Activated CD4-positive, CD25-positive, alpha-beta regulatory T cell treated with anti-CD3 and anti-CD28 coated beads, Interleukin-2, amount 50 U/mL, for 72 hours (primary cell): ENCODE measurements around the gene HECTD4.
"Not testable (repeated sequence)": the region's sequence is repeated elsewhere in the genome, so short reads cannot be mapped to it uniquely, and the experiment has no call there.

Experiments used
- DNase-seq: peaks from one replicate; pipeline ENCODE4 v3.0.0; 2021

Gene HECTD4

GRCh38 chr12:112252184-112252583, 130.0 kb downstream of the HECTD4 start:
- DNase-seq = no peak

GRCh38 chr12:112244902-112245301, 137.3 kb downstream of the HECTD4 start:
- DNase-seq = not testable (repeated sequence)

- DNase-seq = no peak
Observed at GRCh38 chr12:112243255-112244110, 138.7 kb downstream of the HECTD4 start.

- no peak for DNase-seq
Observed at GRCh38 chr12:112241176-112241575, 141.1 kb downstream of the HECTD4 start.

- DNase-seq = no peak
Observed at GRCh38 chr12:112239881-112240280, 142.3 kb downstream of the HECTD4 start.

- DNase-seq = no peak
Observed at GRCh38 chr12:112239020-112239419, 143.2 kb downstream of the HECTD4 start.

- DNase-seq = no peak
Observed at GRCh38 chr12:112238441-112238840, 143.8 kb downstream of the HECTD4 start.

GRCh38 chr12:112236786-112237185, 145.4 kb downstream of the HECTD4 start:
- DNase-seq = no peak

GRCh38 chr12:112236386-112236785, 145.8 kb downstream of the HECTD4 start:
- DNase-seq = no peak

GRCh38 chr12:112234303-112234702, 147.9 kb downstream of the HECTD4 start:
- DNase-seq = no peak

GRCh38 chr12:112233242-112233641, 149.0 kb downstream of the HECTD4 start:
- no peak for DNase-seq

GRCh38 chr12:112230136-112230535, 152.1 kb downstream of the HECTD4 start:
- no peak for DNase-seq

GRCh38 chr12:112226768-112227167, 155.5 kb downstream of the HECTD4 start:
- no peak for DNase-seq

GRCh38 chr12:112220628-112221027, 161.6 kb downstream of the HECTD4 start:
- not testable (repeated sequence) for DNase-seq

GRCh38 chr12:112219195-112219594, 163.0 kb downstream of the HECTD4 start:
- no peak for DNase-seq

GRCh38 chr12:112218150-112218549, 164.1 kb downstream of the HECTD4 start:
- DNase-seq = no peak

GRCh38 chr12:112217647-112218046, 164.6 kb downstream of the HECTD4 start:
- no peak for DNase-seq

GRCh38 chr12:112216223-112216622, 166.0 kb downstream of the HECTD4 start:
- no peak for DNase-seq

- no peak for DNase-seq
Observed at GRCh38 chr12:112214064-112214463, 168.2 kb downstream of the HECTD4 start.

- DNase-seq = no peak
Observed at GRCh38 chr12:112208301-112208910, 173.8 kb downstream of the HECTD4 start.

- DNase-seq = no peak
Observed at GRCh38 chr12:112207397-112207924, 174.8 kb downstream of the HECTD4 start.

GRCh38 chr12:112206944-112207343, 175.3 kb downstream of the HECTD4 start:
- DNase-seq = no peak

- DNase-seq = no peak
Observed at GRCh38 chr12:112199136-112199535, 183.1 kb downstream of the HECTD4 start.

GRCh38 chr12:112198120-112198733, 184.0 kb downstream of the HECTD4 start:
- DNase-seq = no peak
